Transverse colon (tissue), 4 donors: ENCODE results near the gene SENP8. TPM values are rescaled to one million over a fixed set of nuclear protein-coding genes. Genes with fewer than 3 reads are reported as not detected.

Experiments
- DNase-seq: peaks from one replicate; pipeline ENCODE4 v3.0.0-alpha.2; 2019
- H3K27ac ChIP-seq, 4 donors: fragments of 200-600 bp; sonication (generic); 2 replicates each; pipeline ENCODE4 v1.5.1; 2016 to 2018; ENCODE audit warnings: inconsistent platforms in 4 of 4
- H3K27me3 ChIP-seq: fragments of 200-600 bp; sonication (generic); 2 replicates; pipeline ENCODE4 v1.5.1; 2017; ENCODE audit warnings: inconsistent platforms
- H3K36me3 ChIP-seq, 4 donors: fragments of 200-600 bp; sonication (generic); 2 replicates each; pipeline ENCODE4 v1.5.1; 2017 to 2019; ENCODE audit warnings: inconsistent platforms in 4 of 4
- H3K4me1 ChIP-seq, 4 donors: fragments of 200-600 bp; sonication (generic); 2 replicates each; pipeline ENCODE4 v1.5.1; 2017 to 2020; ENCODE audit warnings: inconsistent platforms in 4 of 4
- H3K4me3 ChIP-seq, 4 donors: fragments of 200-600 bp; sonication (generic); 1 replicate in 1 of 4; 2 replicates in 3 of 4; pipeline versions ENCODE4 v1.5.1 to v1.6.1; 2017 to 2019; ENCODE audit warnings: inconsistent platforms in 4 of 4
- H3K9me3 ChIP-seq, 2 donors: fragments of 200-600 bp; sonication (generic); 2 replicates each; pipeline ENCODE4 v1.5.1; 2017 to 2019; ENCODE audit warnings: inconsistent platforms in 2 of 2
- CTCF ChIP-seq, 5 experiments: fragments of 200-600 bp in 3 of 5; fragments of 450-650 bp in 2 of 5; sonication (generic) in 3 of 5; IDR thresholded peaks; 1 replicate in 2 of 5; 2 replicates in 3 of 5; pipeline ENCODE4 v1.5.1; 2016 to 2017; ENCODE audit warnings: antibody characterized with exemption in 5 of 5, inconsistent platforms in 3 of 5, mild to moderate bottlenecking in 2 of 5, moderate library complexity in 1 of 5
- EP300 ChIP-seq: sonication (generic); formaldehyde crosslinking; IDR thresholded peaks from one replicate; pipeline ENCODE4 v1.6.1; 2017; ENCODE audit warnings: antibody characterized with exemption, low read depth
- POLR2A ChIP-seq: fragments of 450-650 bp; IDR thresholded peaks from one replicate; pipeline ENCODE4 v1.6.1; 2016; ENCODE audit warnings: antibody characterized with exemption, mild to moderate bottlenecking, moderate library complexity
- POLR2AphosphoS5 ChIP-seq, 3 donors: sonication (generic); formaldehyde crosslinking; IDR thresholded peaks; one replicate each; pipeline ENCODE4 v1.6.1; 2016; ENCODE audit warnings: antibody characterized with exemption in 3 of 3
- WGBS, 2 donors: methylation state at CpG; one replicate each; pipeline ENCODE4 v1.1.5; 2018; ENCODE audit warnings: low coverage in 1 of 2; 5-methylcytosine and 5-hydroxymethylcytosine counted together
- in situ Hi-C, 4 donors: fragments of 200-750 bp; cut with MboI; loops; one replicate each; pipeline versions ENCODE4 v1.15.0 to v1.15.1; 2017; ENCODE audit warnings: low sequenced_read_pairs in 3 of 4, low pct_ligation_motif_present in 1 of 4, low pct_unique_long_range_greater_than_20kb in 1 of 4
- intact Hi-C: fragments of 100-400 bp; cut with DNase I; formaldehyde crosslinking; loops from one replicate; pipeline ENCODE4 v1.15.1; 2023; ENCODE audit warnings: low total_unique reads
- total RNA-seq, 4 donors: library from RNA; depleted of rRNA; stranded (reverse); fragments of >200 nt; gene quantifications; one replicate each; pipeline ENCODE4 v1.1.0, GENCODE V29; 2016

SENP8 gene
- total RNA-seq, 4 donors from 2014 or later, result 2.3 to 3.8 (median 2.5) TPM

- no peaks in the 10 kb centered on the region for H3K27me3 ChIP-seq
- DNase-seq, result no peak
- H3K9me3 ChIP-seq, result no peaks in the 10 kb centered on the region
- TF ChIP-seq POLR2A (no peak), EP300 (no peak), CTCF (IDR thresholded peaks at IDR 0.05) (no peak), POLR2AphosphoS5 (IDR thresholded peaks at IDR 0.05) (no peak)
- WGBS, 2 donors, result 80 to 83% methylated on average over 1 to 6 of the region's 6 CpGs
- no peak overlapping the region for H3K4me3 ChIP-seq
- H3K36me3 ChIP-seq, result no peaks in the 10 kb centered on the region
- H3K4me1 ChIP-seq, result no peaks in the 10 kb centered on the region
- intact Hi-C loops (no loop called here), in situ Hi-C loops (no loop called here)
- H3K27ac ChIP-seq, result no peak overlapping the region
These were observed 58.0 kb downstream of the SENP8 start for GRCh38 chr15:72176159-72176558.

GRCh38 chr15:72176743-72177142 lies 58.5 kb downstream of the SENP8 start:
- no peak for DNase-seq
- intact Hi-C loops (no loop called here), in situ Hi-C loops (no loop called here)
- H3K27ac ChIP-seq, result no peak overlapping the region
- H3K9me3 ChIP-seq, result no peaks in the 10 kb centered on the region
- peaks cover 2% of the 10 kb centered on the region for H3K27me3 ChIP-seq
- H3K36me3 ChIP-seq, result no peaks in the 10 kb centered on the region
- TF ChIP-seq POLR2AphosphoS5 (IDR thresholded peaks at IDR 0.05), result no peak
- no peak for TF ChIP-seq CTCF (IDR thresholded peaks at IDR 0.05)
- TF ChIP-seq EP300, result no peak
- no peak for TF ChIP-seq POLR2A
- H3K4me1 ChIP-seq, result no peaks in the 10 kb centered on the region
- WGBS, 2 donors, result 92 to 94% methylated on average over 3 of the region's 3 CpGs
- H3K4me3 ChIP-seq, result no peak overlapping the region

GRCh38 chr15:72178976-72179585 lies 60.9 kb downstream of the SENP8 start:
- peaks cover 0 to 3% (median 2%) of the 10 kb centered on the region in 4 donors for H3K4me1 ChIP-seq
- no peak for TF ChIP-seq POLR2A
- no peak for TF ChIP-seq POLR2AphosphoS5 (IDR thresholded peaks at IDR 0.05)
- no peak for TF ChIP-seq CTCF (IDR thresholded peaks at IDR 0.05)
- TF ChIP-seq EP300, result no peak
- no peaks in the 10 kb centered on the region for H3K36me3 ChIP-seq
- H3K4me3 ChIP-seq, result no peak overlapping the region
- DNase-seq, result no peak
- no peaks in the 10 kb centered on the region for H3K9me3 ChIP-seq
- H3K27me3 ChIP-seq, result peaks cover 23% of the 10 kb centered on the region
- intact Hi-C loops, result no loop called here
- in situ Hi-C loops, result no loop called here
- WGBS, 2 donors, result 86% methylated on average over 13 of the region's 13 CpGs; no CpG with 5 or more reads in 1 of the 2 donors
- H3K27ac ChIP-seq, result no peak overlapping the region

- no peak overlapping the region for H3K27ac ChIP-seq
- intact Hi-C loops (no loop called here), in situ Hi-C loops (no loop called here)
- peaks cover 33% of the 10 kb centered on the region for H3K27me3 ChIP-seq
- H3K9me3 ChIP-seq, result no peaks in the 10 kb centered on the region
- peaks cover 5 to 8% (median 7%) of the 10 kb centered on the region in 4 donors for H3K4me1 ChIP-seq
- 69% methylated on average over 16 of the region's 16 CpGs; no CpG with 5 or more reads in 1 of the 2 donors for WGBS, 2 donors
- DNase-seq, result no peak
- H3K36me3 ChIP-seq, result no peaks in the 10 kb centered on the region
- TF ChIP-seq CTCF (IDR thresholded peaks at IDR 0.05), result no peak
- no peak for TF ChIP-seq POLR2A
- no peak for TF ChIP-seq POLR2AphosphoS5 (IDR thresholded peaks at IDR 0.05)
- TF ChIP-seq EP300, result no peak
- H3K4me3 ChIP-seq, result no peak overlapping the region
These were observed 61.9 kb downstream of the SENP8 start for GRCh38 chr15:72179950-72180581.
